ENCODE measurements around the gene HS2ST1.
A peak's percentile ranks its signal among the peaks of the same experiment; 100 is the strongest.
"Not testable (repeated sequence)": the region's sequence is repeated elsewhere in the genome, so short reads cannot be mapped to it uniquely, and the experiment has no call there.

Gene HS2ST1

GRCh38 chr1:86914601-86914997, at the start of gene HS2ST1:
HS2ST1 (plus strand) TSS chr1:86914635.
- no peak for DNase-seq

GRCh38 chr1:86865973-86866637, 48.3 kb upstream of the HS2ST1 start:
- DNase-seq, result no peak

- no peak for DNase-seq
These were observed 47.8 kb upstream of the HS2ST1 start for GRCh38 chr1:86866665-86867064.

- not testable (repeated sequence) for DNase-seq
These were observed 47.2 kb upstream of the HS2ST1 start for GRCh38 chr1:86867278-86867677.

GRCh38 chr1:86868477-86868876, 46.0 kb upstream of the HS2ST1 start:
- no peak for DNase-seq

GRCh38 chr1:86871001-86871400, 43.4 kb upstream of the HS2ST1 start:
- DNase-seq, result no peak

- no peak for DNase-seq
These were observed 42.3 kb upstream of the HS2ST1 start for GRCh38 chr1:86872086-86872485.

GRCh38 chr1:86875722-86876121, 38.7 kb upstream of the HS2ST1 start:
- DNase-seq, result no peak

GRCh38 chr1:86887479-86888162, 26.8 kb upstream of the HS2ST1 start:
- no peak for DNase-seq

- DNase-seq, result no peak
These were observed 26.1 kb upstream of the HS2ST1 start for GRCh38 chr1:86888327-86888726.

- not testable (repeated sequence) for DNase-seq
These were observed 15.0 kb upstream of the HS2ST1 start for GRCh38 chr1:86899401-86899800.

GRCh38 chr1:86905875-86906274, 8.6 kb upstream of the HS2ST1 start:
- DNase-seq, result no peak

- no peak for DNase-seq
These were observed 8.0 kb upstream of the HS2ST1 start for GRCh38 chr1:86906419-86906818.

- no peak for DNase-seq
These were observed 2.0 kb upstream of the HS2ST1 start for GRCh38 chr1:86912281-86912900.

- peak; percentile 39 for DNase-seq
These were observed 988 bp upstream of the HS2ST1 start for GRCh38 chr1:86913399-86913895.

GRCh38 chr1:86913896-86914600, 387 bp upstream of the HS2ST1 start, which contains the start of gene SELENOF:
SELENOF (minus strand) TSS chr1:86914126; CDS start chr1:86914111, 15 bp downstream.
- DNase-seq, result peak; percentile 100

- DNase-seq, result peak; percentile 50
These were observed 732 bp downstream of the HS2ST1 start for GRCh38 chr1:86914998-86915736.

GRCh38 chr1:86915737-86916235, 1.4 kb downstream of the HS2ST1 start:
- DNase-seq, result no peak

GRCh38 chr1:86916752-86917151, 2.3 kb downstream of the HS2ST1 start:
- no peak for DNase-seq

GRCh38 chr1:86922445-86922844, 8.0 kb downstream of the HS2ST1 start:
- no peak for DNase-seq

GRCh38 chr1:86924324-86924960, 10.0 kb downstream of the HS2ST1 start:
- DNase-seq, result no peak

GRCh38 chr1:86925742-86926141, 11.3 kb downstream of the HS2ST1 start:
- DNase-seq, result no peak

All from CD4-positive, alpha-beta T cell treated with Interleukin-10 for 1 hour (primary cell).